Measurements from ENCODE around the gene TRIM22. TPM values are rescaled to one million over a fixed set of nuclear protein-coding genes. Genes with fewer than 3 reads are reported as not detected.

Gene TRIM22
- total and polyA plus RNA-seq, 9 of the 15 experiments (the other 6 are each of a cell fraction or from before 2014, with no cell fraction given), result 0.06 to 1.1 (median 0.18) TPM; not detected in 2

DNA sequence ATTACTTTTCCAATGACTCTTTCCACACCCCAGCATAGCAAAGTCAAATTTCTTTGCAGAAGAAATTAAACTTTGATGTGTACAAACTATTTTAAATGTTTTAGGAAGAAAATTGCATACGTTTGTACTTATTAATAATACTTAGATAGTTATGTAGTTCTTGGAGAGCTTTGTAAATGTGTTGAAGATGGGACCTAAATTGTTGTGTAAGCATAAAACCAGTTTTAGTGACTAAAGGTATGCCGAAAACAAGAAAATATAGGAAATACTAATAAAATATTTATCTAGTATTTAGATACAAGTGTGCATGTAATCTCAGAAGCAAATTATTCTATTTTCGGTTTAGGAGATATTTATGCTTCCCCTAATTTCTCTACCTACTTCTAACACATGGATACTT, 60.2 kb downstream of the TRIM22 start (continued):
- TF ChIP-seq, protein P1, sequence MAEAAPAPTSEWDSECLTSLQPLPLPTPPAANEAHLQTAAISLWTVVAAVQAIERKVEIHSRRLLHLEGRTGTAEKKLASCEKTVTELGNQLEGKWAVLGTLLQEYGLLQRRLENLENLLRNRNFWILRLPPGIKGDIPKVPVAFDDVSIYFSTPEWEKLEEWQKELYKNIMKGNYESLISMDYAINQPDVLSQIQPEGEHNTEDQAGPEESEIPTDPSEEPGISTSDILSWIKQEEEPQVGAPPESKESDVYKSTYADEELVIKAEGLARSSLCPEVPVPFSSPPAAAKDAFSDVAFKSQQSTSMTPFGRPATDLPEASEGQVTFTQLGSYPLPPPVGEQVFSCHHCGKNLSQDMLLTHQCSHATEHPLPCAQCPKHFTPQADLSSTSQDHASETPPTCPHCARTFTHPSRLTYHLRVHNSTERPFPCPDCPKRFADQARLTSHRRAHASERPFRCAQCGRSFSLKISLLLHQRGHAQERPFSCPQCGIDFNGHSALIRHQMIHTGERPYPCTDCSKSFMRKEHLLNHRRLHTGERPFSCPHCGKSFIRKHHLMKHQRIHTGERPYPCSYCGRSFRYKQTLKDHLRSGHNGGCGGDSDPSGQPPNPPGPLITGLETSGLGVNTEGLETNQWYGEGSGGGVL (CRISPR knock-in tag; IDR thresholded peaks at IDR 0.05), result no peak
- TF ChIP-seq NFIX (CRISPR knock-in tag; IDR thresholded peaks at IDR 0.05; ENCODE audit: low read depth) (no peak), HEY1 (CRISPR knock-in tag; IDR thresholded peaks at IDR 0.05; ENCODE audit: borderline replicate concordance) (no peak), ZSCAN29 (IDR thresholded peaks at IDR 0.05) (no peak), TCF7 (IDR thresholded peaks at IDR 0.05; ENCODE audit: borderline replicate concordance) (no peak), C11orf30 (IDR thresholded peaks at IDR 0.05; ENCODE audit: low read depth) (peak; percentile 55)
- TF ChIP-seq, protein P2, sequence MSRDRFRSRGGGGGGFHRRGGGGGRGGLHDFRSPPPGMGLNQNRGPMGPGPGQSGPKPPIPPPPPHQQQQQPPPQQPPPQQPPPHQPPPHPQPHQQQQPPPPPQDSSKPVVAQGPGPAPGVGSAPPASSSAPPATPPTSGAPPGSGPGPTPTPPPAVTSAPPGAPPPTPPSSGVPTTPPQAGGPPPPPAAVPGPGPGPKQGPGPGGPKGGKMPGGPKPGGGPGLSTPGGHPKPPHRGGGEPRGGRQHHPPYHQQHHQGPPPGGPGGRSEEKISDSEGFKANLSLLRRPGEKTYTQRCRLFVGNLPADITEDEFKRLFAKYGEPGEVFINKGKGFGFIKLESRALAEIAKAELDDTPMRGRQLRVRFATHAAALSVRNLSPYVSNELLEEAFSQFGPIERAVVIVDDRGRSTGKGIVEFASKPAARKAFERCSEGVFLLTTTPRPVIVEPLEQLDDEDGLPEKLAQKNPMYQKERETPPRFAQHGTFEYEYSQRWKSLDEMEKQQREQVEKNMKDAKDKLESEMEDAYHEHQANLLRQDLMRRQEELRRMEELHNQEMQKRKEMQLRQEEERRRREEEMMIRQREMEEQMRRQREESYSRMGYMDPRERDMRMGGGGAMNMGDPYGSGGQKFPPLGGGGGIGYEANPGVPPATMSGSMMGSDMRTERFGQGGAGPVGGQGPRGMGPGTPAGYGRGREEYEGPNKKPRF (IDR thresholded peaks at IDR 0.05; ENCODE audit: low read depth, low read length), result no peak

DNA sequence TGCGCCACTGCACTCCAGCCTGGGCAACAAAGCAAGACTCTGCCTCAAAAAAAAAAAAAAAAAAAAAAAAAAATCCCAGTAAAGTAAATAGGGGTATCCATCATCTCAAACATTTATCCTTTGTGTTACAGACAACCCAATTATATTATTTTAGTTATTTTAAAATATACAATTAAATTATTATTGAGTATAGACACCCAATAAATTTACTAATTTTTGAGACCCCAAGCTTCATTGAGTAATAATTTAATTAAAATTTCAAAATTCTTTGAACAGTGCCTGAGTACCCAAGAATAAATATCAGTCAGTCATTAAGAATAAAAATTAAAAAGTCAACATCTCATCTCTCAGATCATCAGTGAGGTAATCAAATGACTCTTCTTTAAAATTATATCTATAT, 64.4 kb downstream of the TRIM22 start, which contains the start of gene OR52N4:
Gene OR52N4, plus strand, starts transcription at position 301 of the 400 bp plus-strand sequence. CDS start 498 bp downstream, outside the sequence.
- in situ Hi-C loops (cut with MboI), result no loop called here
- TF ChIP-seq LARP7 (IDR thresholded peaks at IDR 0.05) (no peak), POU5F1 (IDR thresholded peaks at IDR 0.05; ENCODE audit: borderline replicate concordance, low read depth, low read length, partially characterized antibody) (no peak), ZBTB8A (IDR thresholded peaks at IDR 0.05; ENCODE audit: partially characterized antibody) (no peak), BRD9 (IDR thresholded peaks at IDR 0.05; ENCODE audit: low read depth, partially characterized antibody) (no peak)
- TF ChIP-seq, protein P3, sequence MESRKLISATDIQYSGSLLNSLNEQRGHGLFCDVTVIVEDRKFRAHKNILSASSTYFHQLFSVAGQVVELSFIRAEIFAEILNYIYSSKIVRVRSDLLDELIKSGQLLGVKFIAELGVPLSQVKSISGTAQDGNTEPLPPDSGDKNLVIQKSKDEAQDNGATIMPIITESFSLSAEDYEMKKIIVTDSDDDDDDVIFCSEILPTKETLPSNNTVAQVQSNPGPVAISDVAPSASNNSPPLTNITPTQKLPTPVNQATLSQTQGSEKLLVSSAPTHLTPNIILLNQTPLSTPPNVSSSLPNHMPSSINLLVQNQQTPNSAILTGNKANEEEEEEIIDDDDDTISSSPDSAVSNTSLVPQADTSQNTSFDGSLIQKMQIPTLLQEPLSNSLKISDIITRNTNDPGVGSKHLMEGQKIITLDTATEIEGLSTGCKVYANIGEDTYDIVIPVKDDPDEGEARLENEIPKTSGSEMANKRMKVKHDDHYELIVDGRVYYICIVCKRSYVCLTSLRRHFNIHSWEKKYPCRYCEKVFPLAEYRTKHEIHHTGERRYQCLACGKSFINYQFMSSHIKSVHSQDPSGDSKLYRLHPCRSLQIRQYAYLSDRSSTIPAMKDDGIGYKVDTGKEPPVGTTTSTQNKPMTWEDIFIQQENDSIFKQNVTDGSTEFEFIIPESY (CRISPR knock-in tag; IDR thresholded peaks at IDR 0.05), result no peak
- TF ChIP-seq, protein P4, sequence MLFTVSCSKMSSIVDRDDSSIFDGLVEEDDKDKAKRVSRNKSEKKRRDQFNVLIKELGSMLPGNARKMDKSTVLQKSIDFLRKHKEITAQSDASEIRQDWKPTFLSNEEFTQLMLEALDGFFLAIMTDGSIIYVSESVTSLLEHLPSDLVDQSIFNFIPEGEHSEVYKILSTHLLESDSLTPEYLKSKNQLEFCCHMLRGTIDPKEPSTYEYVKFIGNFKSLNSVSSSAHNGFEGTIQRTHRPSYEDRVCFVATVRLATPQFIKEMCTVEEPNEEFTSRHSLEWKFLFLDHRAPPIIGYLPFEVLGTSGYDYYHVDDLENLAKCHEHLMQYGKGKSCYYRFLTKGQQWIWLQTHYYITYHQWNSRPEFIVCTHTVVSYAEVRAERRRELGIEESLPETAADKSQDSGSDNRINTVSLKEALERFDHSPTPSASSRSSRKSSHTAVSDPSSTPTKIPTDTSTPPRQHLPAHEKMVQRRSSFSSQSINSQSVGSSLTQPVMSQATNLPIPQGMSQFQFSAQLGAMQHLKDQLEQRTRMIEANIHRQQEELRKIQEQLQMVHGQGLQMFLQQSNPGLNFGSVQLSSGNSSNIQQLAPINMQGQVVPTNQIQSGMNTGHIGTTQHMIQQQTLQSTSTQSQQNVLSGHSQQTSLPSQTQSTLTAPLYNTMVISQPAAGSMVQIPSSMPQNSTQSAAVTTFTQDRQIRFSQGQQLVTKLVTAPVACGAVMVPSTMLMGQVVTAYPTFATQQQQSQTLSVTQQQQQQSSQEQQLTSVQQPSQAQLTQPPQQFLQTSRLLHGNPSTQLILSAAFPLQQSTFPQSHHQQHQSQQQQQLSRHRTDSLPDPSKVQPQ (CRISPR knock-in tag; IDR thresholded peaks at IDR 0.05; ENCODE audit: borderline replicate concordance), result no peak

More for the DNA sequence above, 64.4 kb downstream of the TRIM22 start, which contains the start of gene OR52N4:
- DNase-seq (ENCODE audit: extremely low read depth in 1 of 4, low spot score in 3 of 4) (no peak), FAIRE-seq (no peak), ATAC-seq (no peak)
- H2AFZ ChIP-seq (ENCODE audit: low read depth, low read length), result no peak within 1 kb of the TSS
- H3K27ac ChIP-seq (ENCODE audit: extremely low read depth, low read depth, low read length), result no peak within 1 kb of the TSS
- no peaks in the 10 kb centered on the region for H3K27me3 ChIP-seq (ENCODE audit: control insufficient read depth in 2 of 2, insufficient read depth in 2 of 2, low read length in 2 of 2)
- H3K9me3 ChIP-seq (replicated peaks; ENCODE audit: control insufficient read depth, insufficient read depth, low read depth, low read length), result no peaks in the 10 kb centered on the region
- no peaks in the 10 kb centered on the region for H3K36me3 ChIP-seq (ENCODE audit: control insufficient read depth, insufficient read depth, low read length)
- BruUV-seq (replicated peaks), result no TSS peak
- no peaks in the 10 kb centered on the region for H3K79me2 ChIP-seq (ENCODE audit: control insufficient read depth, insufficient read depth, low read length)
- H3K9me1 ChIP-seq (ENCODE audit: control insufficient read depth, insufficient read depth, low read length), result no peaks in the 10 kb centered on the region
- ChIA-PET CTCF (ENCODE audit: low intra/inter-chr PET ratio) (no interaction called here), POLR2A (no interaction called here)
- no peak within 1 kb of the TSS for H3K4me2 ChIP-seq (ENCODE audit: insufficient read depth, low read length)
- no peak within 1 kb of the TSS for H3K9ac ChIP-seq (ENCODE audit: insufficient read depth in 1 of 2, low read depth in 2 of 2, low read length in 2 of 2)
- intact Hi-C loops (cut with micrococcal nuclease), result no loop called here
- H4K20me1 ChIP-seq (replicated peaks; ENCODE audit: control insufficient read depth, insufficient read depth, low read length), result no peaks in the 10 kb centered on the region
- 0% methylated on average over 1 of the region's 1 CpG for WGBS (ENCODE audit: insufficient coverage, low coverage, missing lambda C conversion rate)
- H3K4me3 ChIP-seq, result no peak within 1 kb of the TSS
- no peaks in the 10 kb centered on the region for H3K4me1 ChIP-seq (replicated peaks in 1 of 2; ENCODE audit: control insufficient read depth in 2 of 2, insufficient read depth in 2 of 2, low read length in 2 of 2)

All from K562 (cell line).